D721Med (cell line): ENCODE data around the gene COBL.

Experiments used
- DNase-seq: peaks from one replicate; pipeline ENCODE4 v3.0.0; 2011; ENCODE audit warnings: low spot score; ENCODE audit not compliant: insufficient read length
- FAIRE-seq: peaks from 2 replicates; lab custom pipeline; 2011; peaks lifted over from hg19 to GRCh38; lab: Jason Lieb, UNC
- TF ChIP-seq, protein P1 (sequence below): IDR thresholded peaks from 2 replicates; pipeline ENCODE4 v1.5.1; 2012; ENCODE audit warnings: mild to moderate bottlenecking, control low read depth; ENCODE audit not compliant: insufficient read depth; ENCODE audit errors: missing control alignments

The COBL gene

GRCh38 chr7:51158742-51159445, 157.7 kb downstream of the COBL start:
- FAIRE-seq (no peak), DNase-seq (no peak)
- TF ChIP-seq, protein P1, sequence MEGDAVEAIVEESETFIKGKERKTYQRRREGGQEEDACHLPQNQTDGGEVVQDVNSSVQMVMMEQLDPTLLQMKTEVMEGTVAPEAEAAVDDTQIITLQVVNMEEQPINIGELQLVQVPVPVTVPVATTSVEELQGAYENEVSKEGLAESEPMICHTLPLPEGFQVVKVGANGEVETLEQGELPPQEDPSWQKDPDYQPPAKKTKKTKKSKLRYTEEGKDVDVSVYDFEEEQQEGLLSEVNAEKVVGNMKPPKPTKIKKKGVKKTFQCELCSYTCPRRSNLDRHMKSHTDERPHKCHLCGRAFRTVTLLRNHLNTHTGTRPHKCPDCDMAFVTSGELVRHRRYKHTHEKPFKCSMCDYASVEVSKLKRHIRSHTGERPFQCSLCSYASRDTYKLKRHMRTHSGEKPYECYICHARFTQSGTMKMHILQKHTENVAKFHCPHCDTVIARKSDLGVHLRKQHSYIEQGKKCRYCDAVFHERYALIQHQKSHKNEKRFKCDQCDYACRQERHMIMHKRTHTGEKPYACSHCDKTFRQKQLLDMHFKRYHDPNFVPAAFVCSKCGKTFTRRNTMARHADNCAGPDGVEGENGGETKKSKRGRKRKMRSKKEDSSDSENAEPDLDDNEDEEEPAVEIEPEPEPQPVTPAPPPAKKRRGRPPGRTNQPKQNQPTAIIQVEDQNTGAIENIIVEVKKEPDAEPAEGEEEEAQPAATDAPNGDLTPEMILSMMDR = no peak

- FAIRE-seq (no peak), DNase-seq (no peak)
- TF ChIP-seq, protein P1 = no peak
These were observed 158.4 kb downstream of the COBL start for GRCh38 chr7:51158211-51158610.

- no peak for DNase-seq
- FAIRE-seq = no peak
- TF ChIP-seq, protein P1 = no peak
These were observed 162.4 kb downstream of the COBL start for GRCh38 chr7:51154201-51154600.

DNA sequence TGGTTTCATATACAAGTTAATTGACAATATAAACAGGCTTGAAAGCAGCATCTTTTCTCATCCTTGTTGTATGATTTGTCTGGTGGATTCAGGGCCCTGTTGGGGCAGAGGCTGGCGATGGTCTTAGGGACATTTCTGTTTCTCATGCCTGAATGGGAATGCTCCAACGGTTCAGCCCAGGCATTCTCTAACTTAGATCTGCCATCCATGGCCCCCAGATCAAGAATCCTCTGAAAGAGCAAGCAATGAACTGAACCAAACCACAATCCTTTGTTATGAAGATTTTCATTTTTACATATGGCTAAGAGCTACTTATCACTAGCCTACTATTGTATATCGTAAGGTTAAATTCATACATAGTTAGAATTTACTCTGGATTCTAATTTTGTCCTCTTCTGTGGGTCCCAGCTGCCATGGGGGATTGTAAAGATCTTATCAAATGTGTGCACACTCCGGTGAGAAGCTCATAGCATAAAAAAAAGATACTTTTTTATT, 163.9 kb downstream of the COBL start:
- DNase-seq = no peak
- FAIRE-seq = no peak
- TF ChIP-seq, protein P1 = no peak

DNA sequence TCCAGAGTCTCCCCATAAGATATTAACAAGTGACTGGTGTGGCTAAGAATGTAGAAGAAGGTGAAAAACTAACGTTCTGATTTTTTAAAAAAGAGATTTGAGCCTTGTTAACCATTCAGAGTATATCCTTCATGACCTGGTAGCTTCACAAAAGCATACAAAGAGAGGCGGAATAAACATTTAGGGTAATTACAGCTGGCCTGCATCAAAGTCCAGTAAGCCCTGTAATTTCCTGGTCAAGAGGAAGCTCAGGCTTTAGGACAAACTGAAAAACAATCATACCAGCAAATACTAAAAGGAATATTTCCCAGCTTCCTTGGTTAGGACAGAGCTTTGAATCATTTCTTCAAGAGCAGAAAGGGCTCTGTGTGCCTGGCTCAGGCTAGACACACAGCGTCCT, 165.2 kb downstream of the COBL start:
- DNase-seq (no peak), FAIRE-seq (no peak)
- TF ChIP-seq, protein P1 = no peak

- TF ChIP-seq, protein P1 = no peak
- DNase-seq = no peak
- no peak for FAIRE-seq
These were observed 166.4 kb downstream of the COBL start for GRCh38 chr7:51150193-51150592.

- DNase-seq = no peak
- no peak for FAIRE-seq
- TF ChIP-seq, protein P1 = no peak
These were observed 168.4 kb downstream of the COBL start for GRCh38 chr7:51148216-51148615.
